WI38 (cell line): ENCODE data around the gene RBM34.
"Not testable (repeated sequence)": the region's sequence is repeated elsewhere in the genome, so short reads cannot be mapped to it uniquely, and the experiment has no call there.

Experiments used
- H3K4me3 ChIP-seq: 2 replicates; pipeline ENCODE4 v1.5.1; 2011; ENCODE audit warnings: low read depth, mild to moderate bottlenecking, control low read depth, low read length
- TF ChIP-seq, protein P1 (sequence below): IDR thresholded peaks from 2 replicates; pipeline ENCODE4 v1.5.1; 2012; ENCODE audit warnings: low read depth, mild to moderate bottlenecking, control low read depth, low read length

The RBM34 gene

DNA sequence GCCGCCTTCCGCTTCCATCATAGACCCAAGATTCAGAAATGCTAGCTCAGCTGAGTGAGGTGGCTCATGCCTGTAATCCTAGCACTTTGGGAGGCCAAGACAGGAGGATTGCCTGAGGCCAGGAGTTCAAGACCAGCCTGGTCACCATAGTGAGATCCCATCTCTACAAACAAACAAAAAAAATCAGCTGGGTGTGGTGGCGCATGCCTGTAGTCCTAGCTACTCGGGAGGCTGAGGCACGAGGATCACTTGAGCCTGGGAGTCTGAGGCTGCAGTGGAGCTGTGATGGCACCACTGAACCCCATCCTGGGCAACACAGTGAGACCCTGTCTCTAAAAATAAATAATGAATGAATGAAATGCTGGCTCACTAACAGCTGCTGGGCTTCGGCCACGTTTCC, 72.1 kb downstream of the RBM34 start:
- TF ChIP-seq, protein P1, sequence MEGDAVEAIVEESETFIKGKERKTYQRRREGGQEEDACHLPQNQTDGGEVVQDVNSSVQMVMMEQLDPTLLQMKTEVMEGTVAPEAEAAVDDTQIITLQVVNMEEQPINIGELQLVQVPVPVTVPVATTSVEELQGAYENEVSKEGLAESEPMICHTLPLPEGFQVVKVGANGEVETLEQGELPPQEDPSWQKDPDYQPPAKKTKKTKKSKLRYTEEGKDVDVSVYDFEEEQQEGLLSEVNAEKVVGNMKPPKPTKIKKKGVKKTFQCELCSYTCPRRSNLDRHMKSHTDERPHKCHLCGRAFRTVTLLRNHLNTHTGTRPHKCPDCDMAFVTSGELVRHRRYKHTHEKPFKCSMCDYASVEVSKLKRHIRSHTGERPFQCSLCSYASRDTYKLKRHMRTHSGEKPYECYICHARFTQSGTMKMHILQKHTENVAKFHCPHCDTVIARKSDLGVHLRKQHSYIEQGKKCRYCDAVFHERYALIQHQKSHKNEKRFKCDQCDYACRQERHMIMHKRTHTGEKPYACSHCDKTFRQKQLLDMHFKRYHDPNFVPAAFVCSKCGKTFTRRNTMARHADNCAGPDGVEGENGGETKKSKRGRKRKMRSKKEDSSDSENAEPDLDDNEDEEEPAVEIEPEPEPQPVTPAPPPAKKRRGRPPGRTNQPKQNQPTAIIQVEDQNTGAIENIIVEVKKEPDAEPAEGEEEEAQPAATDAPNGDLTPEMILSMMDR, result no peak
- H3K4me3 ChIP-seq, result no peak overlapping the region

DNA sequence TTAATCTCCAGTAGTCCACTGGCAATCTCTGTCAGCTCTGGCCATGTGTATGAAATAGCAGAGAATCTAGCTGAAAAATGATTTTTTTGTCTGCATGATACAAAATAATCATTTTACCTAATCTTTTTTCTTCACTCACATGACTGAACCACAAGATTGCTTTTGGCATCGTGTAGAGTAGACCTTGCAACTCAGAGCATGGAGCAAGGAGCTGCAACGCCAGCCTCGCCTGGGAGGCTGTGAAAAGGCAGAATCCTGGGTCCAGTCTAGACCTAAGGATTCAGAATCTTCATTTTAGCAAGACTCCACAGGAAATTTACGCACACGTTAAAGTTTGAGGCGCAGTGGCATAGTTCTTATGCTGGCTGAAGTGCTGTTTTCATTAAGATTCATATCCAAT, 72.6 kb downstream of the RBM34 start:
- TF ChIP-seq, protein P1, result no peak
- no peak overlapping the region for H3K4me3 ChIP-seq

DNA sequence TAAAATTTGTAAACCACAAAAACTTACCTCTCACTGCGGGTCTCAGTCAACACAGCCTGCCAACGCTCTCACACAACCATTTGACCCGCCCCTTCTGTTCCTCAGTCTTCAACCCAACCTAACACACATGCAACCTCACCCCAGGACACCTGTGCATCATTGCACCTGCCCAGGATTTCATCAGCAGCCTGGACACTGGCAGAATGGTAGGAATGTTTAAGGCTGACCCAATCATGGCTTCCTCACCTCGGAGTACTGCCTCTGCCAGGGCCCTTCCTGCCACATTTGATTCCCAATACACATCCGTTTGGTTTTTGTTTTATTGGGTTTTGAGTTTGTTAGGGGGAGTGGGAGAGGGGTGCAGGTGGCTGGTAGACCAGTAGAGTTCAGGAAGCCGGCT, 73.1 kb downstream of the RBM34 start:
- TF ChIP-seq, protein P1, result no peak
- H3K4me3 ChIP-seq, result no peak overlapping the region

DNA sequence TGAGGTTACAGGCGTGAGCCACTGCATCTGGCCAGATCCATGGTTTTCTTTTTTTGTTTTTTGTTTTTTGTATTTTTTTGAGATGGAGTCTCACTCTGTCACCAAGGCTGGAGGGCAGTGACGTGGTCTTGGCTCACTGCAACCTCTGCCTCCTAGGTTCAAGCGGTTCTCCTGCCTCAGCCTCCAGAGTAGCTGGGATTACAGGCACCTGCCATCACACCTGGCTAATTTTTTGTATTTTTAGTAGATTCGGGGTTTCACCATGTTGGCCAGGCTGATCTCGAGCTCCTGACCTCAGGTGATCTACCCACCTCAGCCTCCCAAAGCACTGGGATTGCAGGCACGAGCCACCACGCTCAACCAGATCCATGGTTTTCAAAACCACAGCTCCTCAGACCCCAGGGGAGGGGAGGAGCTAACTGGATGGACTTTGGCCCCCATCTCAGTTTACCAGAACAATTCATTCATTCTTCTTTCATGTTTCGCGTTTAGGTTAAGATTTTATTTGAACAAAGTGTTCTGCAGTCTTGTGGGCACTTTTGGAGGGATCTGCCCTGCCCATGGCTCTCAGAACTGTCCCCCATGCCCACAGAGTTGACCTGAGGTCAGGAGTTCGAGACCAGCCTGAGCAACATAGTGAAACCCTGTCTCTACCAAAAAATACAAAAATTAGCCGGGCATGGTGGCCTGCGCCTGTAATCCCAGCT, 75.5 kb downstream of the RBM34 start:
- not testable (repeated sequence) for H3K4me3 ChIP-seq
